ENCODE measurements around the gene LAMTOR5.

- TF ChIP-seq CREB1 (IDR thresholded peaks at IDR 0.05; ENCODE audit: low read depth), result no peak
- no peak for TF ChIP-seq REST (IDR thresholded peaks at IDR 0.05; ENCODE audit: low read depth)
- no peak for TF ChIP-seq RAD21 (IDR thresholded peaks at IDR 0.05; ENCODE audit: low read depth)
- TF ChIP-seq YY1 (IDR thresholded peaks at IDR 0.05; ENCODE audit: low read depth), result no peak
- no peak for TF ChIP-seq USF1 (IDR thresholded peaks at IDR 0.05)
- TF ChIP-seq EP300 (IDR thresholded peaks at IDR 0.05; ENCODE audit: borderline replicate concordance), result no peak
- TF ChIP-seq TAF1 (IDR thresholded peaks at IDR 0.05; ENCODE audit: low read depth), result no peak
- TF ChIP-seq EGR1 (IDR thresholded peaks at IDR 0.05), result no peak
- TF ChIP-seq NFIC (IDR thresholded peaks at IDR 0.05), result no peak
These were observed 25.7 kb upstream of the LAMTOR5 start for GRCh38 chr1:110433213-110433612.

Data from Ishikawa (cell line).